HepG2 (cell line): Measurements from ENCODE around the gene NKX1-2. TPM values are rescaled to one million over a fixed set of nuclear protein-coding genes. Genes with fewer than 3 reads are reported as not detected.

Experiments
- ATAD3A ChIP-seq: sonication (generic); formaldehyde crosslinking; IDR thresholded peaks from 2 replicates; pipeline ENCODE4 v1.4.0; 2020; ENCODE audit warnings: missing genetic modification reagents
- CTCF ChIP-seq: sonication (generic); formaldehyde crosslinking; IDR thresholded peaks from 2 replicates; pipeline ENCODE4 v1.5.0; 2020; ENCODE audit warnings: mild to moderate bottlenecking, missing genetic modification reagents, moderate library complexity
- HES4 ChIP-seq: sonication (generic); formaldehyde crosslinking; IDR thresholded peaks from 2 replicates; pipeline ENCODE4 v1.9.0; 2021; ENCODE audit warnings: mild to moderate bottlenecking, missing genetic modification reagents, borderline replicate concordance
- MXI1 ChIP-seq: IDR thresholded peaks from 3 replicates; pipeline ENCODE4 v1.6.1; 2012; ENCODE audit warnings: low read depth, low read length, inconsistent platforms, borderline replicate concordance
- SP5 ChIP-seq: IDR thresholded peaks from 2 replicates; pipeline ENCODE4 v1.6.1; 2016; ENCODE audit warnings: low read depth, borderline replicate concordance
- SRSF1 ChIP-seq: fragments of 200-400 bp; formaldehyde crosslinking; optimal IDR thresholded peaks from 2 replicates; pipeline ENCODE3; 2017; ENCODE audit warnings: mild to moderate bottlenecking, low read depth, low read length, moderate library complexity
- SYNCRIP ChIP-seq: fragments of 200-400 bp; formaldehyde crosslinking; IDR thresholded peaks from 2 replicates; pipeline ENCODE4 v1.6.1; 2018; ENCODE audit warnings: mild to moderate bottlenecking, low read depth, low read length; ENCODE audit not compliant: insufficient read depth
- TAF1 ChIP-seq: sonication (generic); formaldehyde crosslinking; IDR thresholded peaks from 2 replicates; pipeline ENCODE4 v1.4.0; 2020; ENCODE audit warnings: missing genetic modification reagents
- UBTF ChIP-seq: sonication (generic); formaldehyde crosslinking; IDR thresholded peaks from 2 replicates; pipeline ENCODE4 v1.4.0; 2020; ENCODE audit warnings: mild to moderate bottlenecking, missing genetic modification reagents
- ZNF274 ChIP-seq: sonication (generic); formaldehyde crosslinking; IDR thresholded peaks from 2 replicates; pipeline ENCODE4 v1.5.1; 2020; ENCODE audit warnings: mild to moderate bottlenecking, missing genetic modification reagents
- ZNF576 ChIP-seq: sonication (generic); formaldehyde crosslinking; IDR thresholded peaks from 2 replicates; pipeline ENCODE4 v1.4.0; 2020; ENCODE audit warnings: mild to moderate bottlenecking, missing genetic modification reagents
- ZNF691 ChIP-seq: sonication (generic); formaldehyde crosslinking; IDR thresholded peaks from 2 replicates; pipeline ENCODE4 v1.4.0; 2020; ENCODE audit warnings: missing genetic modification reagents, low read depth, mild to moderate bottlenecking, borderline replicate concordance
- ZNF788 ChIP-seq: sonication (generic); formaldehyde crosslinking; IDR thresholded peaks from 2 replicates; pipeline ENCODE4 v1.5.0; 2020; ENCODE audit warnings: mild to moderate bottlenecking, missing genetic modification reagents, borderline replicate concordance
- polyA plus RNA-seq, 8 experiments: library from polyadenylated mRNA; depleted of rRNA in 3 of 8; stranded (reverse) in 7 of 8; unstranded in 1 of 8; fragments of >200 nt; fragmentation: Illumina TruSeq in 4 of 8; extraction: Trizol in 4 of 8; gene quantifications; 2 replicates each; pipeline versions ENCODE4 v1.2.1 to v1.2.3, GENCODE V29; 2011 to 2016; ENCODE audit warnings: low read depth in 4 of 8, missing spikeins in 1 of 8, mixed read lengths in 1 of 8; ENCODE audit not compliant: insufficient read depth in 1 of 8
- total RNA-seq, 5 experiments: library from RNA; depleted of rRNA; stranded (reverse); fragments of >200 nt; fragmentation: Illumina TruSeq; extraction: Trizol; gene quantifications; 2 replicates each; pipeline ENCODE4 v1.2.3, GENCODE V29; 2016; ENCODE audit warnings: low read depth in 1 of 5
- TF ChIP-seq, protein P1 (sequence below): IDR thresholded peaks from 2 replicates; pipeline ENCODE4 v1.6.1; 2016
- TF ChIP-seq, protein P2 (sequence below): sonication (generic); formaldehyde crosslinking; IDR thresholded peaks from 2 replicates; pipeline ENCODE4 v1.4.0; 2020; ENCODE audit warnings: missing genetic modification reagents, borderline replicate concordance
- TF ChIP-seq, protein P3 (sequence below): sonication (generic); formaldehyde crosslinking; IDR thresholded peaks from 2 replicates; pipeline ENCODE4 v1.4.0; 2020; ENCODE audit warnings: missing genetic modification reagents, mild to moderate bottlenecking, borderline replicate concordance

The NKX1-2 gene
- total and polyA plus RNA-seq, 2 of the 13 experiments (the other 11 are each of a cell fraction or from before 2014, with no cell fraction given) = not detected

GRCh38 chr10:124418726-124419501, 30.9 kb downstream of the NKX1-2 start, which contains the start of gene OAT (continued):
- TF ChIP-seq, protein P1, sequence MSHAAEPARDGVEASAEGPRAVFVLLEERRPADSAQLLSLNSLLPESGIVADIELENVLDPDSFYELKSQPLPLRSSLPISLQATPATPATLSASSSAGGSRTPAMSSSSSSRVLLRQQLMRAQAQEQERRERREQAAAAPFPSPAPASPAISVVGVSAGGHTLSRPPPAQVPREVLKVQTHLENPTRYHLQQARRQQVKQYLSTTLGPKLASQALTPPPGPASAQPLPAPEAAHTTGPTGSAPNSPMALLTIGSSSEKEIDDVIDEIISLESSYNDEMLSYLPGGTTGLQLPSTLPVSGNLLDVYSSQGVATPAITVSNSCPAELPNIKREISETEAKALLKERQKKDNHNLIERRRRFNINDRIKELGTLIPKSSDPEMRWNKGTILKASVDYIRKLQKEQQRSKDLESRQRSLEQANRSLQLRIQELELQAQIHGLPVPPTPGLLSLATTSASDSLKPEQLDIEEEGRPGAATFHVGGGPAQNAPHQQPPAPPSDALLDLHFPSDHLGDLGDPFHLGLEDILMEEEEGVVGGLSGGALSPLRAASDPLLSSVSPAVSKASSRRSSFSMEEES (CRISPR knock-in tag) = 0 out of 2 replicates have a peak, but pooled peaks have one; percentile 22
- TF ChIP-seq ATAD3A (CRISPR knock-in tag) = no peak
- TF ChIP-seq MXI1 = peak; percentile 77; the same call in 2 of the 3 replicates
- peak; percentile 75 for TF ChIP-seq UBTF (CRISPR knock-in tag)
- TF ChIP-seq TAF1 (CRISPR knock-in tag) = peak; percentile 81; the same call in 1 of the 2 replicates
- no peak for TF ChIP-seq ZNF576 (CRISPR knock-in tag)
- peak; percentile 52; the same call in 1 of the 2 replicates for TF ChIP-seq HES4 (CRISPR knock-in tag)
- TF ChIP-seq, protein P2, sequence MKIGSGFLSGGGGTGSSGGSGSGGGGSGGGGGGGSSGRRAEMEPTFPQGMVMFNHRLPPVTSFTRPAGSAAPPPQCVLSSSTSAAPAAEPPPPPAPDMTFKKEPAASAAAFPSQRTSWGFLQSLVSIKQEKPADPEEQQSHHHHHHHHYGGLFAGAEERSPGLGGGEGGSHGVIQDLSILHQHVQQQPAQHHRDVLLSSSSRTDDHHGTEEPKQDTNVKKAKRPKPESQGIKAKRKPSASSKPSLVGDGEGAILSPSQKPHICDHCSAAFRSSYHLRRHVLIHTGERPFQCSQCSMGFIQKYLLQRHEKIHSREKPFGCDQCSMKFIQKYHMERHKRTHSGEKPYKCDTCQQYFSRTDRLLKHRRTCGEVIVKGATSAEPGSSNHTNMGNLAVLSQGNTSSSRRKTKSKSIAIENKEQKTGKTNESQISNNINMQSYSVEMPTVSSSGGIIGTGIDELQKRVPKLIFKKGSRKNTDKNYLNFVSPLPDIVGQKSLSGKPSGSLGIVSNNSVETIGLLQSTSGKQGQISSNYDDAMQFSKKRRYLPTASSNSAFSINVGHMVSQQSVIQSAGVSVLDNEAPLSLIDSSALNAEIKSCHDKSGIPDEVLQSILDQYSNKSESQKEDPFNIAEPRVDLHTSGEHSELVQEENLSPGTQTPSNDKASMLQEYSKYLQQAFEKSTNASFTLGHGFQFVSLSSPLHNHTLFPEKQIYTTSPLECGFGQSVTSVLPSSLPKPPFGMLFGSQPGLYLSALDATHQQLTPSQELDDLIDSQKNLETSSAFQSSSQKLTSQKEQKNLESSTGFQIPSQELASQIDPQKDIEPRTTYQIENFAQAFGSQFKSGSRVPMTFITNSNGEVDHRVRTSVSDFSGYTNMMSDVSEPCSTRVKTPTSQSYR (CRISPR knock-in tag) = peak; percentile 19; the same call in 1 of the 2 replicates
- peak; percentile 71; the same call in 1 of the 2 replicates for TF ChIP-seq ZNF691 (CRISPR knock-in tag)
- TF ChIP-seq CTCF = peak; percentile 48
- TF ChIP-seq SP5 (CRISPR knock-in tag) = peak; percentile 76
- TF ChIP-seq, protein P3, sequence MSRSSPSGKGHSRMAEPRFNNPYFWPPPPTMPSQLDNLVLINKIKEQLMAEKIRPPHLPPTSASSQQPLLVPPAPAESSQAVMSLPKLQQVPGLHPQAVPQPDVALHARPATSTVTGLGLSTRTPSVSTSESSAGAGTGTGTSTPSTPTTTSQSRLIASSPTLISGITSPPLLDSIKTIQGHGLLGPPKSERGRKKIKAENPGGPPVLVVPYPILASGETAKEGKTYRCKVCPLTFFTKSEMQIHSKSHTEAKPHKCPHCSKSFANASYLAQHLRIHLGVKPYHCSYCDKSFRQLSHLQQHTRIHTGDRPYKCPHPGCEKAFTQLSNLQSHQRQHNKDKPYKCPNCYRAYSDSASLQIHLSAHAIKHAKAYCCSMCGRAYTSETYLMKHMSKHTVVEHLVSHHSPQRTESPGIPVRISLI = peak; percentile 50; the same call in 1 of the 2 replicates
- no peak for TF ChIP-seq SRSF1
- TF ChIP-seq SYNCRIP = no peak
- TF ChIP-seq ZNF788 (CRISPR knock-in tag) = peak; percentile 44; the same call in 1 of the 2 replicates
- TF ChIP-seq ZNF274 (CRISPR knock-in tag) = no peak
